GM23338 (cell line): Measurements from ENCODE around the gene DDX54. TPM values are rescaled to one million over a fixed set of nuclear protein-coding genes. Genes with fewer than 3 reads are reported as not detected.

Experiments used
- ATAC-seq: fragments of 200-7000 bp; cut with Tn5 transposase; 3 replicates; pipeline ENCODE4 v1.9.1; 2020
- DNase-seq: peaks from one replicate; pipeline ENCODE4 v3.0.0-alpha.2; 2015; ENCODE audit warnings: low spot score
- H2AFZ ChIP-seq: fragments of 200-600 bp; sonication (generic); 2 replicates; pipeline ENCODE4 v1.8.0; 2016; ENCODE audit warnings: antibody characterized with exemption, mild to moderate bottlenecking, moderate library complexity
- H3F3A ChIP-seq: fragments of 200-600 bp; sonication (generic); replicated peaks from 2 replicates; pipeline ENCODE4 v1.8.0; 2017; ENCODE audit warnings: antibody characterized with exemption, mixed run types, low read depth
- H3K27ac ChIP-seq: fragments of 200-600 bp; sonication (generic); 2 replicates; pipeline ENCODE4 v1.6.1; 2016; ENCODE audit warnings: low read depth
- H3K27me3 ChIP-seq: fragments of 200-600 bp; sonication (generic); 2 replicates; pipeline ENCODE4 v1.8.0; 2016; ENCODE audit warnings: mild to moderate bottlenecking, mixed run types, moderate library complexity; ENCODE audit not compliant: insufficient read depth
- H3K36me3 ChIP-seq: fragments of 200-600 bp; sonication (generic); 2 replicates; pipeline ENCODE4 v1.8.0; 2016; ENCODE audit warnings: mild to moderate bottlenecking; ENCODE audit not compliant: insufficient read depth
- H3K4me1 ChIP-seq: fragments of 200-600 bp; sonication (generic); 2 replicates; pipeline ENCODE4 v1.8.0; 2016; ENCODE audit warnings: mild to moderate bottlenecking, moderate library complexity; ENCODE audit not compliant: insufficient read depth
- H3K4me2 ChIP-seq: fragments of 200-600 bp; sonication (generic); 2 replicates; pipeline ENCODE4 v1.7.1; 2017; ENCODE audit warnings: mixed run types
- H3K4me3 ChIP-seq: fragments of 200-600 bp; sonication (generic); 2 replicates; pipeline ENCODE4 v1.6.1; 2016; ENCODE audit warnings: mixed run types
- H3K79me2 ChIP-seq: fragments of 200-600 bp; sonication (generic); replicated peaks from 2 replicates; pipeline ENCODE4 v1.8.0; 2017; ENCODE audit warnings: mild to moderate bottlenecking; ENCODE audit not compliant: insufficient read depth
- H3K9me2 ChIP-seq: fragments of 200-600 bp; sonication (generic); 2 replicates; pipeline ENCODE4 v1.8.0; 2017; ENCODE audit not compliant: insufficient read depth
- H4K20me1 ChIP-seq: fragments of 200-600 bp; sonication (generic); replicated peaks from 2 replicates; pipeline ENCODE4 v1.8.0; 2017; ENCODE audit warnings: mild to moderate bottlenecking; ENCODE audit not compliant: insufficient read depth
- H3K27ac Mint-ChIP-seq: 2 replicates; pipeline ENCODE4 v1.8.0; 2020; ENCODE audit warnings: inconsistent platforms, mild to moderate bottlenecking, moderate library complexity, mixed read lengths
- H3K27me3 Mint-ChIP-seq: 3 replicates; pipeline ENCODE4 v1.8.0; 2022; ENCODE audit warnings: low read depth, mild to moderate bottlenecking, moderate library complexity, mixed read lengths, inconsistent platforms; ENCODE audit not compliant: insufficient read depth, poor library complexity
- H3K36me3 Mint-ChIP-seq: 3 replicates; pipeline ENCODE4 v1.8.0; 2021; ENCODE audit warnings: low read depth, mild to moderate bottlenecking, inconsistent platforms, moderate library complexity, mixed read lengths
- H3K4me1 Mint-ChIP-seq: 3 replicates; pipeline ENCODE4 v1.8.0; 2020; ENCODE audit warnings: mild to moderate bottlenecking, inconsistent platforms, mixed read lengths
- H3K4me3 Mint-ChIP-seq: 3 replicates; pipeline ENCODE4 v1.8.0; 2021; ENCODE audit warnings: moderate library complexity, mild to moderate bottlenecking, inconsistent platforms, mixed read lengths
- H3K9me3 Mint-ChIP-seq: 3 replicates; pipeline ENCODE4 v1.8.0; 2020; ENCODE audit warnings: moderate library complexity, mild to moderate bottlenecking, inconsistent platforms, mixed read lengths
- ETS1 ChIP-seq: IDR thresholded peaks from 2 replicates; pipeline ENCODE4 v1.6.1; 2016; ENCODE audit warnings: antibody characterized with exemption
- EZH2phosphoT487 ChIP-seq: fragments of 200-600 bp; sonication (generic); IDR thresholded peaks from one replicate; pipeline ENCODE4 v1.8.1; 2018; ENCODE audit warnings: antibody characterized with exemption; ENCODE audit not compliant: unreplicated experiment
- ZNF462 ChIP-seq: fragments of 250-450 bp; sonication (Bioruptor Pico); IDR thresholded peaks from 2 replicates; pipeline ENCODE4 v1.5.0; 2020; ENCODE audit warnings: mild to moderate bottlenecking, moderate library complexity
- polyA plus RNA-seq: library from polyadenylated mRNA; unstranded; fragments of >200 nt; fragmentation: Nextera tagmentation; extraction: Ambion mirVana; gene quantifications from 2 replicates; pipeline ENCODE4 v1.2.1, GENCODE V29; 2016
- total RNA-seq: library from RNA; depleted of rRNA; stranded (reverse); fragments of >200 nt; shearing (Covaris generic); gene quantifications from 2 replicates; pipeline ENCODE4 v1.2.3, GENCODE V29; 2014

The DDX54 gene
- total and polyA plus RNA-seq, 2 experiments from 2014 or later = 84.1 to 89.4 TPM

GRCh38 chr12:113167868-113168267 lies 17.4 kb downstream of the DDX54 start (continued):
- no peak for TF ChIP-seq ZNF462

GRCh38 chr12:113165521-113166450 lies 19.5 kb downstream of the DDX54 start:
- Histone ChIP-seq H3K4me2 (no peak overlapping the region), H2AFZ (no peak overlapping the region), H3K27ac (no peak overlapping the region), H3K4me1 (peaks cover 9% of the 10 kb centered on the region; the same call in 1 of the 2 replicates), H3K27me3 (no peaks in the 10 kb centered on the region), H3K36me3 (peaks cover 17% of the 10 kb centered on the region), H3F3A (peaks cover 11% of the 10 kb centered on the region; the same call in 1 of the 2 replicates), H3K9me2 (no peaks in the 10 kb centered on the region), H3K4me3 (no peak overlapping the region), H4K20me1 (peaks cover 14% of the 10 kb centered on the region; the same call in 1 of the 2 replicates), H3K79me2 (no peaks in the 10 kb centered on the region; the same call in 1 of the 2 replicates)
- DNase-seq (no peak), ATAC-seq (no peak)
- Mint-ChIP-seq H3K27ac (no peak overlapping the region), H3K36me3 (peaks cover 65% of the 10 kb centered on the region), H3K27me3 (peaks cover 23% of the 10 kb centered on the region), H3K4me1 (peaks cover 21% of the 10 kb centered on the region), H3K4me3 (no peak overlapping the region), H3K9me3 (peaks cover 3% of the 10 kb centered on the region; the same call in 1 of the 3 replicates)
- TF ChIP-seq ETS1 (no peak), EZH2phosphoT487 (no peak)
